GM12865 (cell line): ENCODE measurements around the gene HLA-DOB.

Experiments
- DNase-seq: peaks from one replicate; pipeline ENCODE4 v3.0.0; 2010; ENCODE audit warnings: low read depth
- H3K4me3 ChIP-seq: 2 replicates; pipeline ENCODE4 v1.5.1; 2011; ENCODE audit warnings: mild to moderate bottlenecking, low read depth, low read length, control low read depth
- TF ChIP-seq, protein P1 (sequence below): IDR thresholded peaks from 2 replicates; pipeline ENCODE4 v1.5.1; 2011; ENCODE audit warnings: low read length, control low read depth, low read depth, inconsistent platforms; ENCODE audit not compliant: insufficient read depth; ENCODE audit errors: missing control alignments

HLA-DOB gene

DNA sequence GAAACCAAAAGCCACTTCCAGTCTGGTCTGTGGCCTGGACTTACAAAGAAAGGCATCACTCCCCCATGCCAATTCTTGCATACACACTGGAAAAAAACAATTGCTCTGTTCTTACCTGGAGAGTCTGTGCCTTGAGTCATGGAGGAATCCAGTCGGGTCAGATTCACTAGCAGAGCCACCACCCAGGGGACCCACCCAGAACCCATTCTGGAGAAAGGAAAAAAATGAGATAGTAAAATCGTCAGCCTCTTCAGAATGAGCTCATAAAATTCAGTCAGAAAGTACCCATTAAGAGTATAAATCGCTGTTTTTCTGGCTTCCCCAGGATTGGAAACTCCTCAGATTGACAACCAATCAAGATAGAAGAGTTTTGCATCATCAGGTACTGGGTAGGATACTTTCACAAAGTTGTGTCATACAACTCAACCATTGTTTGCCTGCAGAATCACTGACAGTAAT, at the start of gene HLA-DOB:
Gene HLA-DOB (minus strand): TSS at position 257 of the 459 bp plus-strand sequence. CDS start 51 bp downstream, at position 206.
- TF ChIP-seq, protein P1, sequence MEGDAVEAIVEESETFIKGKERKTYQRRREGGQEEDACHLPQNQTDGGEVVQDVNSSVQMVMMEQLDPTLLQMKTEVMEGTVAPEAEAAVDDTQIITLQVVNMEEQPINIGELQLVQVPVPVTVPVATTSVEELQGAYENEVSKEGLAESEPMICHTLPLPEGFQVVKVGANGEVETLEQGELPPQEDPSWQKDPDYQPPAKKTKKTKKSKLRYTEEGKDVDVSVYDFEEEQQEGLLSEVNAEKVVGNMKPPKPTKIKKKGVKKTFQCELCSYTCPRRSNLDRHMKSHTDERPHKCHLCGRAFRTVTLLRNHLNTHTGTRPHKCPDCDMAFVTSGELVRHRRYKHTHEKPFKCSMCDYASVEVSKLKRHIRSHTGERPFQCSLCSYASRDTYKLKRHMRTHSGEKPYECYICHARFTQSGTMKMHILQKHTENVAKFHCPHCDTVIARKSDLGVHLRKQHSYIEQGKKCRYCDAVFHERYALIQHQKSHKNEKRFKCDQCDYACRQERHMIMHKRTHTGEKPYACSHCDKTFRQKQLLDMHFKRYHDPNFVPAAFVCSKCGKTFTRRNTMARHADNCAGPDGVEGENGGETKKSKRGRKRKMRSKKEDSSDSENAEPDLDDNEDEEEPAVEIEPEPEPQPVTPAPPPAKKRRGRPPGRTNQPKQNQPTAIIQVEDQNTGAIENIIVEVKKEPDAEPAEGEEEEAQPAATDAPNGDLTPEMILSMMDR: no peak
- DNase-seq: peak; percentile 73
- peak within 1 kb of the TSS; percentile 79 for H3K4me3 ChIP-seq

DNA sequence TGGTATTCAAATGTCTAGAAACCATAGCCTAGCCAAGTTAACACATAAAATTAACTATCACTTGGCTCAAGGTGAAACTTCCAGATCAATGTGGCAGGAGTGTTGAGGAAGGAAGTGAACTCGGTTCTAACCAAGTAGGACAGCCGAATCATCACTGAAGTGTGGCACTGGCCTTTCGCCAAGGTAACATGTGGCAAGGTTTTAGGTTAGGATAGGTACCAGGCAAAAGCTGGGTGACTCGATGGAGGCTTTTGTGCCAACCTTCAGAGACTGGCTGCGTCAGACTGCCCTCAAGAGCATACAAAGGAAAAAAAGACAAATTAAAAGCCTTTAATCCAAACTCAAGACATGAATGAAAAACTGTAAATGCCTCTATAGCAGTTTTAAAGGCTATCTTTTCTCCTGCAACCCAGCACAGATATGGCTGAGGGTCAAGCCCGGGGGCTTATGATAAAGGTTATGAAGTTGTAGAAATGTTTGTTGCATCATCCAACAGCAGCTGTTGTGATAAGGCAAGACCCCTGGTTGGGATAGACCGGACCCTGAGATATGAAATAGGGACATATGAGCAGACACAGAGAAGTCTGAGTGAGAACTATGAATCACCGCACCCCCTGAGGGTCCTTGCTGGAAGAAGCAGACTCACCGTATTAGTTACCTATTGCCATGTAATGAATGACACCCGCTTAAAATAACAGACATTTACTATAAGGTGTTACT, 49.1 kb upstream of the HLA-DOB start:
- DNase-seq: no peak
- H3K4me3 ChIP-seq: no peak overlapping the region
- TF ChIP-seq, protein P1: no peak

DNA sequence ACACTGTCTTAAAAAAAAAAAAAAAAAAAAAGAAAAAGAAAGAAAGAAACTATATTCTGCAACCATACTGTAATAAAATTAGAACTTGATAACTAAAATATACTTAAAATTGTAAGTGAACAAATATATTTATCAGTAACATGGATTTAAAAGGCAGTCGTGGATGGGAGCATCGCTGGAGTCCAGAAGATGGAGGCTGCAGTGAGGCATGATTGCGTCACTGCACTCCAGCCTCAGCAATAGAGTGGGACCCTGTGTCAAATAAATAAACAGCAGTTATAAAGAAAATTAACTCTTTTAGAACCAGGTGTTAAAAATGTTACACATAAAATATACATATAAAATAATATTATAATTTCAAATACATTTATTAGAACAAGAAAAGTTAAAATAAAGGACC, 45.9 kb upstream of the HLA-DOB start:
- no peak for DNase-seq
- no peak overlapping the region for H3K4me3 ChIP-seq
- TF ChIP-seq, protein P1: no peak

DNA sequence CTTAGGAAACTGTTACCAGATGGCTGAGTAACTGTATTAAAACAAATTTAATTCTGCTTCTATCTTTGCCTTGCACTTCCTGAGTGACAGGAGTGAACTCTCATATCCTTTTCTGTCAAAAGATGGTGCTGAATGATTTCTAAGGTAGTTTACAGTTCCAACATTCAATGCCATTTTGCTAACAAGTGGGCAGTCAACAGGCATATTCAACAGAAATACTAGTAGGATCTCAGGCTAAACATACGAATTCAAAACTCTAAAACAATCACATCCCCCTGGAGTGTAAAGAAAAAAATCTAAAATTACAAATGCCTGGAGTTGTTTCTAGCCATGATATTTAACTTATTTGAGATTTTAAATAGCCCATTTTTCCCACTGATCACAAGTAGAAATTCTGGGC, 43.9 kb upstream of the HLA-DOB start:
- DNase-seq: no peak
- TF ChIP-seq, protein P1: no peak
- no peak overlapping the region for H3K4me3 ChIP-seq

DNA sequence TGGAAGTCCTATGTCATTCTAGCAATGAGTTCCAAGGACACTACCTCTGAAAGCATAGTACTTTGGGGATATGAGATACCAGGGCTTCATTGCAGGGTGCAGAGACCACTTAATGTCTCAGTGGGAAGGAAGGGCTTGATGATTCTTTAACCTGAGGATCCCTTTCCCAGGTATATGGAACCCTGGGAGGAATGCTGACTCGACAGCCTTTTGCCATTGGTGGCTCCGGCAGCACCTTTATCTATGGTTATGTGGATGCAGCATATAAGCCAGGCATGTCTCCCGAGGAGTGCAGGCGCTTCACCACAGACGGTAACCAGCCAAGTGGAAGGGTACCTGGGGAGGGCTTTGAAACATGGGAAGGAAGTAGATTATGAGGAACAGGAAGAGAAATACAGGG, 41.4 kb upstream of the HLA-DOB start:
- no peak for DNase-seq
- H3K4me3 ChIP-seq: no peak overlapping the region
- TF ChIP-seq, protein P1: no peak

DNA sequence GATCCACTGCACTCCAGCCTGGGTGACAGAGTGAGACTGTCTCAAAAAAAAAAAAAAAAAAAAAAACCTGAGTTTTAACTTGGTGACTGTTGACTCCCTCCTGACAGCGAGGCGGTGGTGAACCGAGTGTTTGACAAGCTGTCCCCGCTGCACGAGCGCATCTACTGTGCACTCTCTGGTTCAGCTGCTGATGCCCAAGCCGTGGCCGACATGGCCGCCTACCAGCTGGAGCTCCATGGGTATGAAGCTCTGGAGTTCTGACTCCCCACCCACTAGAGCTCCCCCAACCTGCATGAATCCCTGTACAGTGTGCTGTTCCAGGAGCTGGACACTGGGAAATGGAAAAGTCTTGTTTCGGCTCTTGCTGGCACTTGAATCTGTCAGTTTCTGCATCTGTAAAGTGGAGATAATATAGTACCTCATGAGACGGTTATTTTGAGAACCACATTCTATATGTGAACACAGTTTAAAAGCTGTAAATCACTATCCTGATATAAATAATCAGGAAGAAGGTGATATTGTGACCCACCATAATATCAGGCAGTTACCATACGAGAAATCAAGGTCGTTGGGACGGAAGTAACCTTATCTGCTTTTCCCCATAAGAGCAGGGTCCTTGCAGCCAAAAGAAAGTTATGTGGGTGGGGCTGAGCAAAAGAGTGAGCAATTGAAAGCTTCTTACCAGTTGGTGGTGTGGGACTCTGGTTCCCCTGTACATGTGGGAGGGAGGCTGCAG, 40.5 kb upstream of the HLA-DOB start:
- DNase-seq: no peak
- TF ChIP-seq, protein P1: no peak
- H3K4me3 ChIP-seq: no peak overlapping the region
